ENCODE results near the gene MPP4.

GRCh38 chr2:201644001-201644400 is 54.4 kb downstream of the MPP4 start:
- no peak for TF ChIP-seq CTCF (conservative IDR thresholded peaks at IDR 0.05 in 1 of 2, IDR thresholded peaks at IDR 0.05 in 1 of 2; ENCODE audit: low read depth in 1 of 2, low read length in 2 of 2)
- TF ChIP-seq EZH2 (IDR thresholded peaks at IDR 0.05; ENCODE audit: low read length, missing control alignments): no peak

Data from fibroblast of lung (primary cell).